HEK293T (cell line): Measurements from ENCODE around the gene TREM2.

Experiments used
- SP1 ChIP-seq: fragments of 450-650 bp; IDR thresholded peaks from 2 replicates; pipeline ENCODE4 v1.6.1; 2017
- SUZ12 ChIP-seq: fragments of 450-650 bp; IDR thresholded peaks from 2 replicates; pipeline ENCODE4 v1.6.1; 2016; ENCODE audit warnings: mild to moderate bottlenecking

DNA sequence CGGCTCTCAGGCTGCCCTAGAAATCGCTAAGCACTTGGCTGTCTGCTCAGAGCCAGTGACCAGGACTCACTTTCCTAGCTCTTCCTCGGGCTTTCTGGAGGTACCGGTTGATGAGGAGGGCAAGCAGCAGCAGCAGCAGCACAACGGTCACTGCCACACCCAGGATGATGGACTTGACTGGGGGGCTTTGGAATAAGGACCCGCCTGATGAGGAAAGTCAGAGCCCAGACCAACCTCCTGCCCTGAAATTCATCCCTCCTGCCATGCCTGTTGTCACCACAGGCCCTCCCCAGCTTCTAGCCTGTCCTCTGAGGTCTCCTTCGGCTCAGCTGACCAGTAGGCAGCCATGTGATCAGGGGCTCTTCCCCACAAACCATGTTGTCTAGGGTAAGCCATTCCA is 21.8 kb upstream of the TREM2 start:
- no peak for TF ChIP-seq SP1
- no peak for TF ChIP-seq SUZ12
